ENCODE data around the gene ATP6V1F.

ATP6V1F gene

GRCh38 chr7:128891942-128892269, 29.2 kb downstream of the ATP6V1F start:
- no peak for TF ChIP-seq EZH2phosphoT487 (IDR thresholded peaks at IDR 0.05; ENCODE audit: borderline replicate concordance)
- TF ChIP-seq CTCF (conservative IDR thresholded peaks at IDR 0.05; ENCODE audit: low read length), result no peak
- Histone ChIP-seq H3K9ac (ENCODE audit: low read depth, low read length, poor library complexity, severe bottlenecking) (no peak overlapping the region), H3K9me2 (replicated peaks; ENCODE audit: low read depth, low read length) (no peaks in the 10 kb centered on the region), H2AFZ (ENCODE audit: low read length) (no peak overlapping the region), H3K9me3 (ENCODE audit: insufficient read depth, low read depth, low read length) (no peaks in the 10 kb centered on the region), H3K4me3 (ENCODE audit: low read length, poor library complexity, severe bottlenecking) (no peak overlapping the region), H4K20me1 (ENCODE audit: insufficient read depth, low read length, poor library complexity, severe bottlenecking) (no peaks in the 10 kb centered on the region), H3K4me1 (ENCODE audit: insufficient read depth, low read length, poor library complexity, severe bottlenecking) (no peaks in the 10 kb centered on the region), H3F3A (ENCODE audit: low read depth) (no peaks in the 10 kb centered on the region), H3K4me2 (ENCODE audit: low read depth, low read length, poor library complexity, severe bottlenecking) (no peak overlapping the region), H3K36me3 (ENCODE audit: insufficient read depth, low read length) (no peaks in the 10 kb centered on the region), H3K79me2 (ENCODE audit: insufficient read depth, low read length) (no peaks in the 10 kb centered on the region), H3K27me3 (ENCODE audit: insufficient read depth, low read length, poor library complexity, severe bottlenecking) (no peaks in the 10 kb centered on the region)

GRCh38 chr7:128892521-128893250, 30.0 kb downstream of the ATP6V1F start:
- Histone ChIP-seq H3K4me2 (ENCODE audit: low read depth, low read length, poor library complexity, severe bottlenecking) (no peak overlapping the region), H3K4me1 (ENCODE audit: insufficient read depth, low read length, poor library complexity, severe bottlenecking) (no peaks in the 10 kb centered on the region), H3K9me2 (replicated peaks; ENCODE audit: low read depth, low read length) (no peaks in the 10 kb centered on the region), H3K27me3 (ENCODE audit: insufficient read depth, low read length, poor library complexity, severe bottlenecking) (no peaks in the 10 kb centered on the region), H4K20me1 (ENCODE audit: insufficient read depth, low read length, poor library complexity, severe bottlenecking) (no peaks in the 10 kb centered on the region), H3K9me3 (ENCODE audit: insufficient read depth, low read depth, low read length) (no peaks in the 10 kb centered on the region), H2AFZ (ENCODE audit: low read length) (no peak overlapping the region), H3K79me2 (ENCODE audit: insufficient read depth, low read length) (no peaks in the 10 kb centered on the region), H3K36me3 (ENCODE audit: insufficient read depth, low read length) (no peaks in the 10 kb centered on the region), H3K4me3 (ENCODE audit: low read length, poor library complexity, severe bottlenecking) (no peak overlapping the region), H3F3A (ENCODE audit: low read depth) (no peaks in the 10 kb centered on the region), H3K9ac (ENCODE audit: low read depth, low read length, poor library complexity, severe bottlenecking) (no peak overlapping the region)
- no peak for TF ChIP-seq CTCF (conservative IDR thresholded peaks at IDR 0.05; ENCODE audit: low read length)
- TF ChIP-seq EZH2phosphoT487 (IDR thresholded peaks at IDR 0.05; ENCODE audit: borderline replicate concordance), result no peak

GRCh38 chr7:128893251-128894100, 30.8 kb downstream of the ATP6V1F start:
- Histone ChIP-seq H3K9ac (ENCODE audit: low read depth, low read length, poor library complexity, severe bottlenecking) (no peak overlapping the region), H3K79me2 (ENCODE audit: insufficient read depth, low read length) (no peaks in the 10 kb centered on the region), H3F3A (ENCODE audit: low read depth) (no peaks in the 10 kb centered on the region), H3K4me3 (ENCODE audit: low read length, poor library complexity, severe bottlenecking) (no peak overlapping the region), H3K27me3 (ENCODE audit: insufficient read depth, low read length, poor library complexity, severe bottlenecking) (no peaks in the 10 kb centered on the region), H3K4me1 (ENCODE audit: insufficient read depth, low read length, poor library complexity, severe bottlenecking) (no peaks in the 10 kb centered on the region), H4K20me1 (ENCODE audit: insufficient read depth, low read length, poor library complexity, severe bottlenecking) (no peaks in the 10 kb centered on the region), H3K9me3 (ENCODE audit: insufficient read depth, low read depth, low read length) (no peaks in the 10 kb centered on the region), H3K4me2 (ENCODE audit: low read depth, low read length, poor library complexity, severe bottlenecking) (no peak overlapping the region), H3K36me3 (ENCODE audit: insufficient read depth, low read length) (no peaks in the 10 kb centered on the region), H2AFZ (ENCODE audit: low read length) (no peak overlapping the region), H3K9me2 (replicated peaks; ENCODE audit: low read depth, low read length) (no peaks in the 10 kb centered on the region)
- TF ChIP-seq EZH2phosphoT487 (IDR thresholded peaks at IDR 0.05; ENCODE audit: borderline replicate concordance) (no peak), CTCF (conservative IDR thresholded peaks at IDR 0.05; ENCODE audit: low read length) (no peak)

Data from Loucy (cell line).